ENCODE data around the gene GPS2. TPM values are rescaled to one million over a fixed set of nuclear protein-coding genes. Genes with fewer than 3 reads are reported as not detected.
A peak's percentile ranks its signal among the peaks of the same experiment; 100 is the strongest.

GPS2 gene
- total and polyA plus RNA-seq, 12 donors, result 49.1 to 105 (median 58.8) TPM

DNA sequence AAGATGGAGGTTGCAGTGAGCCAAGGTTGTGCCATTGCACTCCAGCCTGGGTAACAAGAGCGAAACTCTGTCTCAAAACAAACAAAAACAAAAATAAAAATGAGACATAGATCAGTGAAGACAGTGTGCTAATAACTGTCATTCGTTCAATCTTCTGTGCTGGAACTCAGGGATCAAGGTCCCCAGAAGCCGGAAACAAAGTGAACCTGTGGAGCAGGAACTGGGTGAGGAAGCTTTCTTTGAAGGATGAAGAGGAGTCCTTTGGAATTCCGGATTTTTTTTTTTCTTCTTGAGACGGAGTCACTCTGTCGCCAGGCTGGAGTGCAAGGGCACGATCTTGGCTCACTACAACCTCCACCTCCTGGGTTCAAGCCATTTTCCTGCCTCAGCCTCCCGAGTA lies 35.7 kb downstream of the GPS2 start:
- Histone ChIP-seq H3K4me1 (peaks cover 0 to 41% (median 28%) of the 10 kb centered on the region in 9 donors), H3K36me3 (peaks cover 0 to 11% (median 0%) of the 10 kb centered on the region in 9 donors), H3K27ac (no peak overlapping the region), H3K27me3 (peaks cover 0 to 35% (median 0%) of the 10 kb centered on the region in 7 donors), H3K9me3 (no peaks in the 10 kb centered on the region), H3K4me3 (no peak overlapping the region)
- 85 to 93% methylated on average over 8 of the region's 8 CpGs for WGBS, 2 donors
- DNase-seq (no peak), ATAC-seq (no peak)
- intact Hi-C loops (cut with DNase I), result no loop called here
- TF ChIP-seq, protein P1, sequence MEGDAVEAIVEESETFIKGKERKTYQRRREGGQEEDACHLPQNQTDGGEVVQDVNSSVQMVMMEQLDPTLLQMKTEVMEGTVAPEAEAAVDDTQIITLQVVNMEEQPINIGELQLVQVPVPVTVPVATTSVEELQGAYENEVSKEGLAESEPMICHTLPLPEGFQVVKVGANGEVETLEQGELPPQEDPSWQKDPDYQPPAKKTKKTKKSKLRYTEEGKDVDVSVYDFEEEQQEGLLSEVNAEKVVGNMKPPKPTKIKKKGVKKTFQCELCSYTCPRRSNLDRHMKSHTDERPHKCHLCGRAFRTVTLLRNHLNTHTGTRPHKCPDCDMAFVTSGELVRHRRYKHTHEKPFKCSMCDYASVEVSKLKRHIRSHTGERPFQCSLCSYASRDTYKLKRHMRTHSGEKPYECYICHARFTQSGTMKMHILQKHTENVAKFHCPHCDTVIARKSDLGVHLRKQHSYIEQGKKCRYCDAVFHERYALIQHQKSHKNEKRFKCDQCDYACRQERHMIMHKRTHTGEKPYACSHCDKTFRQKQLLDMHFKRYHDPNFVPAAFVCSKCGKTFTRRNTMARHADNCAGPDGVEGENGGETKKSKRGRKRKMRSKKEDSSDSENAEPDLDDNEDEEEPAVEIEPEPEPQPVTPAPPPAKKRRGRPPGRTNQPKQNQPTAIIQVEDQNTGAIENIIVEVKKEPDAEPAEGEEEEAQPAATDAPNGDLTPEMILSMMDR (IDR thresholded peaks at IDR 0.05), result no peak

DNA sequence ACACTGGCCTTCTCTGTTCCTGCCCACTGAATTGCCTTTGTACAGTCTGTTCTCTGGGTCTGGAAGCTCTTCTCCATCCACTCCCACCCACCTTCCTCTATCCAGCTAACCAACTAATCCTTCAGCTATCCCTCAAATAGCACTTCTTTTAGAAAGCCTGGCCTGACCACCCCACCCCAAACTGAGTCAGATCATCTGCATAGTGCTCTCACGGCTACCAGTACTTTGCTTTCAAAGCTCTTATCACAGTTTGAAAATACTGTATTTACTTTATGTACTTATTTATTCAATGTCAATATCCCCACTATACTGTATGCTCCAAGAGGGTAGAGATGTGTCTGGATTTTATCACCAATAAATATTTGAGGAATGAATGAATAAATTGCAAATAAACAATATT lies 48.4 kb downstream of the GPS2 start:
- no peaks in the 10 kb centered on the region for H3K9me3 ChIP-seq
- 57 to 68% methylated on average over 1 of the region's 1 CpG for WGBS, 2 donors
- ATAC-seq (no peak), DNase-seq (no peak)
- H3K4me3 ChIP-seq, result no peak overlapping the region
- H3K4me1 ChIP-seq, result peaks cover 2 to 20% (median 17%) of the 10 kb centered on the region in 9 donors
- intact Hi-C loops (cut with DNase I), result no loop called here
- no peaks in the 10 kb centered on the region for H3K36me3 ChIP-seq
- TF ChIP-seq, protein P1 (IDR thresholded peaks at IDR 0.05), result no peak
- no peak overlapping the region for H3K27ac ChIP-seq
- H3K27me3 ChIP-seq, result peaks cover 11 to 61% (median 45%) of the 10 kb centered on the region in 7 donors

DNA sequence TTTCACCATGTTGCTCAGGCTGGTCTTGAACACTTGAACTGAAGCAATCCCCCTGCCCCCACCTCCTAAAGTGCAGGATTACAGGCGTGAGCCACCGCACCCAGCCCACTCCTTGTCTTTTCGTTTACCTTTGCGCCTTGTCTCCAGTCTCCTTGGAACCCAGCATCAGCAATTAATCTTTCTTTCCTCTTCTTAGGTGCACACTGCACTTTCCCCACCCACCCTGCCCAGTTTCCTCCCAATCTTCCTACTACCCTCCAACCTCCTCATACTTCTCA lies 51.4 kb downstream of the GPS2 start:
- DNase-seq, result no peak
- Histone ChIP-seq H3K27me3 (peaks cover 14 to 64% (median 56%) of the 10 kb centered on the region in 7 donors), H3K4me3 (peak overlapping the region in 1 of 10 donors; percentile 51), H3K4me1 (peaks cover 7 to 39% (median 29%) of the 10 kb centered on the region in 9 donors), H3K9me3 (no peaks in the 10 kb centered on the region), H3K36me3 (peaks cover 0 to 11% (median 3%) of the 10 kb centered on the region in 9 donors), H3K27ac (no peak overlapping the region)
- 54 to 62% methylated on average over 4 of the region's 4 CpGs for WGBS, 2 donors
- ATAC-seq, result no peak
- intact Hi-C loops (cut with DNase I), result loop anchor here in 1 of 10 donors (5.0 kb wide), 1 partner anchor 44 kb away; the partner anchor contains the start of gene EIF5A
- TF ChIP-seq, protein P1 (IDR thresholded peaks at IDR 0.05), result no peak

DNA sequence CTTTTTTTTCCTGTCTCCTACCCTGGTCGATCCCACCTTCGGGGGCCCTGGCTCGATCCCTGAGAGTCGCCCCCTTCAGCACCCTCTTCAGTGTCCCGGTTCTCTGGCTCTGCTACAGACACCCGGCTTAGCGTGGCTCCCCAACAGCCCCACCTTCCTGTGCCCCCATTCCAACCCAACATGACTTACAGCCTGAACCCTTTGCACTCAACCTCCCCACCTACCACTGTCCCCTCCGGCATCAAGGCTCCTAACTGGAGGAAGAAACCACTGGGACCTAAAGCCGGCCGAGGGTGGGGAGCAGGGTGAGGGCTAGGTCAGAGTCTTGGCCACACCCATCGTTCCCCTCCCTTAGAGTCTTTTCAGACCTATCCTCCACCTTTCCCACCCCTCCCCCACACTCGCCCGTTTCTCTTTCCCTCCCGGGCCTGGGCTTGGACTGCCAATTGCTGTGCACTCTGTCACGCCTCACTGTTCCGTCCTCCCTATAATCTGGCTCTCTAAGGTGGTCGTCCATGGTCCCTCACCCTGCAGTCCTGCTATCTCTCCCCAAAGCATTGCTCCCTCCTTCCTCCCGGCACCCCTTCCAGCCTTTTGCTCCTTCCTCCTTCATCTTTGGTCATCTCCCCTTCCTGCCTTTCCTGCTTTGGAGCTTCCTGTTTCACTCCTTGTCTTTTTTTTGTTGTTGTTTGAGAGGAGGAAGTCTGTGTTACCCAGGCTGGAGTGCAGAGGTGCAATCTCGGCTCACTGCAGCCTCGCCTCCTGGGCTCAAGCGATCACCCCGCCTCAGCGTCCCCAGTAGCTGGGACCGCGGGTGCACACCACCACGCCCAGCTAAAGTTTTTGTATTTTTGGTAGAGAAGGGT lies 52.0 kb downstream of the GPS2 start:
- H3K36me3 ChIP-seq, result peaks cover 0 to 17% (median 8%) of the 10 kb centered on the region in 9 donors
- ATAC-seq (peak in 1 of 8 donors; percentile 7), DNase-seq (no peak)
- peak overlapping the region in 8 of 10 donors; percentile 20 to 61 (median 28) for H3K4me3 ChIP-seq
- 11 to 12% methylated on average over 26 of the region's 26 CpGs for WGBS, 2 donors
- H3K27ac ChIP-seq, result no peak overlapping the region
- H3K4me1 ChIP-seq, result peaks cover 7 to 41% (median 29%) of the 10 kb centered on the region in 9 donors
- TF ChIP-seq, protein P1 (IDR thresholded peaks at IDR 0.05), result no peak
- peaks cover 14 to 64% (median 56%) of the 10 kb centered on the region in 7 donors for H3K27me3 ChIP-seq
- no peaks in the 10 kb centered on the region for H3K9me3 ChIP-seq
- intact Hi-C loops (cut with DNase I), result loop anchor here in 1 of 10 donors (5.0 kb wide), 1 partner anchor 44 kb away; the partner anchor contains the start of gene EIF5A

Other genes starting within 250 kb of the GPS2 start
Only the 30 nearest of the 34 such genes appear.
- gene ASGR2, start 200.5 kb downstream of the GPS2 start, total RNA-seq, result under 1 TPM in 5 of 10 donors, not detected in 5; 0.16 to 0.54 (median 0.25) TPM
- gene ASGR2, start 200.5 kb downstream of the GPS2 start, polyA plus RNA-seq, result under 1 TPM in 1 of 2 donors, not detected in 1; 0.41 TPM
- 1 to 10 TPM in 2 of 10 donors, under 1 TPM in 6, not detected in 2; 0.32 to 1.2 (median 0.55) TPM for gene ASGR1, start 136.0 kb downstream of the GPS2 start, total RNA-seq
- under 1 TPM; 0.59 TPM for gene ASGR1, start 136.0 kb downstream of the GPS2 start, polyA plus RNA-seq
- gene DLG4, start 95.5 kb downstream of the GPS2 start, total RNA-seq, result 10 to 100 TPM; 13.0 to 22.1 (median 16.7) TPM
- gene DLG4, start 95.5 kb downstream of the GPS2 start, polyA plus RNA-seq, result 10 to 100 TPM in 1 of 2 donors, 1 to 10 TPM in 1; 5.4 to 27.8 TPM
- gene ACADVL, start 95.4 kb downstream of the GPS2 start, total RNA-seq, result 1,000 to 10,000 TPM in 7 of 10 donors, 100 to 1,000 TPM in 3; 951 to 2,054 (median 1,322) TPM
- gene ACADVL, start 95.4 kb downstream of the GPS2 start, polyA plus RNA-seq, result 1,000 to 10,000 TPM in 1 of 2 donors, 100 to 1,000 TPM in 1; 807 to 4,806 TPM
- gene DVL2, start 80.8 kb downstream of the GPS2 start, total RNA-seq, result 10 to 100 TPM; 14.1 to 25.6 (median 18.0) TPM
- gene DVL2, start 80.8 kb downstream of the GPS2 start, polyA plus RNA-seq, result 10 to 100 TPM in 1 of 2 donors, 1 to 10 TPM in 1; 10.0 to 23.0 TPM
- gene PHF23, start 75.9 kb downstream of the GPS2 start, total RNA-seq, result 10 to 100 TPM; 17.7 to 24.5 (median 22.6) TPM
- 10 to 100 TPM; 16.1 to 25.0 TPM for gene PHF23, start 75.9 kb downstream of the GPS2 start, polyA plus RNA-seq
- 100 to 1,000 TPM; 440 to 567 (median 501) TPM for gene GABARAP, start 72.9 kb downstream of the GPS2 start, total RNA-seq
- gene GABARAP, start 72.9 kb downstream of the GPS2 start, polyA plus RNA-seq, result 100 to 1,000 TPM; 540 to 733 TPM
- 100 to 1,000 TPM in 8 of 10 donors, 10 to 100 TPM in 2; 94.6 to 135 (median 110) TPM for gene CTDNEP1, start 63.6 kb downstream of the GPS2 start, total RNA-seq
- 100 to 1,000 TPM in 1 of 2 donors, 10 to 100 TPM in 1; 56.3 to 116 TPM for gene CTDNEP1, start 63.6 kb downstream of the GPS2 start, polyA plus RNA-seq
- gene ELP5, start 63.1 kb downstream of the GPS2 start, total RNA-seq, result 100 to 1,000 TPM in 1 of 10 donors, 10 to 100 TPM in 9; 30.8 to 110 (median 54.8) TPM
- gene ELP5, start 63.1 kb downstream of the GPS2 start, polyA plus RNA-seq, result 10 to 100 TPM; 29.0 to 41.4 TPM
- gene CLDN7, start 52.9 kb downstream of the GPS2 start, total RNA-seq, result 1 to 10 TPM in 3 of 10 donors, under 1 TPM in 7; 0.39 to 2.5 (median 0.80) TPM
- gene CLDN7, start 52.9 kb downstream of the GPS2 start, polyA plus RNA-seq, result 1 to 10 TPM; 1.3 to 1.6 TPM
- 100 to 1,000 TPM in 9 of 10 donors, 10 to 100 TPM in 1; 98.1 to 186 (median 177) TPM for gene SLC2A4, start 33.6 kb downstream of the GPS2 start, total RNA-seq
- gene SLC2A4, start 33.6 kb downstream of the GPS2 start, polyA plus RNA-seq, result 100 to 1,000 TPM in 1 of 2 donors, 10 to 100 TPM in 1; 41.8 to 140 TPM
- gene YBX2, start 20.7 kb downstream of the GPS2 start, total RNA-seq, result 1 to 10 TPM in 7 of 10 donors, under 1 TPM in 3; 0.42 to 1.9 (median 1.2) TPM
- 1 to 10 TPM in 1 of 2 donors, under 1 TPM in 1; 0.49 to 2.6 TPM for gene YBX2, start 20.7 kb downstream of the GPS2 start, polyA plus RNA-seq
- gene EIF5A, start 7.7 kb downstream of the GPS2 start, total RNA-seq, result 100 to 1,000 TPM; 197 to 444 (median 248) TPM
- 100 to 1,000 TPM; 457 to 716 TPM for gene EIF5A, start 7.7 kb downstream of the GPS2 start, polyA plus RNA-seq
- gene NEURL4, start 14.0 kb upstream of the GPS2 start, total RNA-seq, result 10 to 100 TPM; 21.7 to 45.9 (median 28.7) TPM
- 10 to 100 TPM; 22.4 to 55.5 TPM for gene NEURL4, start 14.0 kb upstream of the GPS2 start, polyA plus RNA-seq
- 10 to 100 TPM in 7 of 10 donors, 1 to 10 TPM in 3; 7.4 to 23.4 (median 16.7) TPM for gene ACAP1, start 21.2 kb upstream of the GPS2 start, total RNA-seq
- 1 to 10 TPM; 2.4 to 9.7 TPM for gene ACAP1, start 21.2 kb upstream of the GPS2 start, polyA plus RNA-seq
- 1 to 10 TPM; 4.3 to 8.5 (median 5.3) TPM for gene KCTD11, start 36.8 kb upstream of the GPS2 start, total RNA-seq
- gene KCTD11, start 36.8 kb upstream of the GPS2 start, polyA plus RNA-seq, result 1 to 10 TPM; 4.5 to 6.6 TPM
- gene TMEM95, start 39.8 kb upstream of the GPS2 start, total RNA-seq, result under 1 TPM in 1 of 10 donors, not detected in 9; 0.39 TPM
- gene TMEM95, start 39.8 kb upstream of the GPS2 start, polyA plus RNA-seq, result not detected
- 1 to 10 TPM; 1.1 to 4.4 (median 2.1) TPM for gene TNK1, start 65.7 kb upstream of the GPS2 start, total RNA-seq
- 1 to 10 TPM; 1.9 to 3.5 TPM for gene TNK1, start 65.7 kb upstream of the GPS2 start, polyA plus RNA-seq
- 10 to 100 TPM; 14.4 to 28.7 (median 17.1) TPM for gene PLSCR3, start 79.2 kb upstream of the GPS2 start, total RNA-seq
- gene PLSCR3, start 79.2 kb upstream of the GPS2 start, polyA plus RNA-seq, result 10 to 100 TPM; 23.3 to 32.9 TPM
- gene TMEM256, start 88.7 kb upstream of the GPS2 start, total RNA-seq, result 10 to 100 TPM; 61.8 to 83.2 (median 74.2) TPM
- 100 to 1,000 TPM in 1 of 2 donors, 10 to 100 TPM in 1; 89.1 to 169 TPM for gene TMEM256, start 88.7 kb upstream of the GPS2 start, polyA plus RNA-seq
- gene NLGN2, start 92.5 kb upstream of the GPS2 start, total RNA-seq, result 10 to 100 TPM in 2 of 10 donors, 1 to 10 TPM in 8; 3.6 to 15.8 (median 6.4) TPM
- 1 to 10 TPM; 7.3 to 7.6 TPM for gene NLGN2, start 92.5 kb upstream of the GPS2 start, polyA plus RNA-seq
- gene SPEM1, start 105.0 kb upstream of the GPS2 start, total RNA-seq, result not detected
- gene SPEM1, start 105.0 kb upstream of the GPS2 start, polyA plus RNA-seq, result not detected
- gene SPEM2, start 110.3 kb upstream of the GPS2 start, total RNA-seq, result not detected
- gene SPEM2, start 110.3 kb upstream of the GPS2 start, polyA plus RNA-seq, result not detected
- not detected for gene SPEM3, start 113.5 kb upstream of the GPS2 start, total RNA-seq
- not detected for gene SPEM3, start 113.5 kb upstream of the GPS2 start, polyA plus RNA-seq
- gene TMEM102, start 120.1 kb upstream of the GPS2 start, total RNA-seq, result 1 to 10 TPM; 1.2 to 3.5 (median 2.2) TPM
- 1 to 10 TPM; 2.0 to 4.2 TPM for gene TMEM102, start 120.1 kb upstream of the GPS2 start, polyA plus RNA-seq
- 10 to 100 TPM in 2 of 10 donors, 1 to 10 TPM in 8; 4.6 to 15.9 (median 8.1) TPM for gene FGF11, start 124.2 kb upstream of the GPS2 start, total RNA-seq
- gene FGF11, start 124.2 kb upstream of the GPS2 start, polyA plus RNA-seq, result 1 to 10 TPM; 2.0 to 7.2 TPM
- 10 to 100 TPM in 6 of 10 donors, 1 to 10 TPM in 4; 5.4 to 13.1 (median 10.3) TPM for gene CHRNB1, start 129.7 kb upstream of the GPS2 start, total RNA-seq
- 10 to 100 TPM; 10.2 to 25.4 TPM for gene CHRNB1, start 129.7 kb upstream of the GPS2 start, polyA plus RNA-seq
- 10 to 100 TPM; 58.9 to 80.1 (median 69.4) TPM for gene ZBTB4, start 164.3 kb upstream of the GPS2 start, total RNA-seq
- 10 to 100 TPM; 17.8 to 34.2 TPM for gene ZBTB4, start 164.3 kb upstream of the GPS2 start, polyA plus RNA-seq
- not detected for gene SLC35G6, start 166.1 kb upstream of the GPS2 start, total RNA-seq
- not detected for gene SLC35G6, start 166.1 kb upstream of the GPS2 start, polyA plus RNA-seq
- gene POLR2A, start 169.0 kb upstream of the GPS2 start, total RNA-seq, result 10 to 100 TPM; 40.5 to 61.7 (median 48.8) TPM
- 10 to 100 TPM in 1 of 2 donors, 1 to 10 TPM in 1; 8.4 to 24.7 TPM for gene POLR2A, start 169.0 kb upstream of the GPS2 start, polyA plus RNA-seq

Data from heart right ventricle (tissue), 16 donors.